K562 (cell line): ENCODE data around the gene RBFOX2. TPM values are rescaled to one million over a fixed set of nuclear protein-coding genes. Genes with fewer than 3 reads are reported as not detected.

Source experiments
- ATF1 ChIP-seq, 2 experiments: fragments of 450-650 bp in 1 of 2; IDR thresholded peaks; 2 replicates each; pipeline ENCODE4 v1.6.1; 2016; ENCODE audit warnings: missing compliant biosample characterization in 1 of 2, missing genetic modification characterization in 1 of 2
- CAMTA2 ChIP-seq: fragments of 250-450 bp; sonication (Bioruptor Pico); conservative IDR thresholded peaks from 2 replicates; pipeline ENCODE4 v1.5.1; 2022
- FOS ChIP-seq: IDR thresholded peaks from 3 replicates; pipeline ENCODE4 v1.6.1; 2011; ENCODE audit not compliant: insufficient read length; ENCODE audit errors: extremely low read depth
- FOSL1 ChIP-seq: fragments of 200-800 bp; sonication (Bioruptor generic); conservative IDR thresholded peaks from 2 replicates; pipeline ENCODE4 v1.6.1; 2016; ENCODE audit warnings: missing genetic modification characterization, missing compliant biosample characterization
- HDAC8 ChIP-seq: fragments of 450-650 bp; IDR thresholded peaks from 2 replicates; pipeline ENCODE4 v1.6.1; 2016; ENCODE audit warnings: mild to moderate bottlenecking, missing genetic modification characterization, moderate library complexity, missing compliant biosample characterization
- JUND ChIP-seq, 2 experiments: IDR thresholded peaks; 2 replicates in 1 of 2; 3 replicates in 1 of 2; pipeline ENCODE4 v1.6.1; 2011; ENCODE audit warnings: borderline replicate concordance in 2 of 2, low read depth in 2 of 2, low read length in 2 of 2, improper control_type of control experiment in 1 of 2, missing biosample characterization in 1 of 2, missing genetic modification characterization in 1 of 2, missing genetic modification reagents in 1 of 2
- KLF16 ChIP-seq: IDR thresholded peaks from 2 replicates; pipeline ENCODE4 v1.6.1; 2016; ENCODE audit warnings: antibody characterized with exemption
- MEF2D ChIP-seq: conservative IDR thresholded peaks from 2 replicates; pipeline ENCODE4 v1.6.1; 2016; ENCODE audit warnings: low read depth, missing genetic modification characterization, missing compliant biosample characterization
- MYC ChIP-seq, 2 experiments: fragments of 250-450 bp in 1 of 2; sonication (Bioruptor Pico) in 1 of 2; IDR thresholded peaks; 2 replicates each; pipeline versions ENCODE4 v1.5.1 to v1.6.1; 2012 to 2021; ENCODE audit warnings: low read depth in 2 of 2, borderline replicate concordance in 1 of 2, improper control_type of control experiment in 1 of 2, low read length in 1 of 2, mild to moderate bottlenecking in 1 of 2, moderate library complexity in 1 of 2
- NELFE ChIP-seq: IDR thresholded peaks from 2 replicates; pipeline ENCODE4 v1.6.1; 2011; ENCODE audit warnings: mild to moderate bottlenecking; ENCODE audit not compliant: insufficient read depth, insufficient read length
- NR2C2 ChIP-seq, 2 experiments: fragments of 200-800 bp in 1 of 2; sonication (Bioruptor generic) in 1 of 2; sonication (generic) in 1 of 2; formaldehyde crosslinking in 1 of 2; IDR thresholded peaks; 2 replicates each; pipeline versions ENCODE4 v1.6.1 to v1.8.0; 2016 to 2022; ENCODE audit warnings: mild to moderate bottlenecking in 1 of 2, missing compliant biosample characterization in 1 of 2, missing genetic modification characterization in 1 of 2, missing genetic modification reagents in 1 of 2
- RNF2 ChIP-seq: sonication (generic); IDR thresholded peaks from 2 replicates; pipeline ENCODE4 v1.6.1; 2016
- SP1 ChIP-seq: sonication (generic); formaldehyde crosslinking; IDR thresholded peaks from 2 replicates; pipeline ENCODE4 v1.8.1; 2022; ENCODE audit warnings: mild to moderate bottlenecking, missing genetic modification reagents
- ZNF12 ChIP-seq: sonication (generic); formaldehyde crosslinking; IDR thresholded peaks from 2 replicates; pipeline ENCODE4 v1.4.0; 2020; ENCODE audit warnings: mild to moderate bottlenecking, missing genetic modification reagents
- polyA plus RNA-seq, 8 experiments: library from polyadenylated mRNA; depleted of rRNA in 4 of 8; stranded (reverse) in 5 of 8; unstranded in 3 of 8; fragments of >200 nt; fragmentation: Nextera tagmentation in 2 of 8; fragmentation: Illumina TruSeq in 1 of 8; extraction: Ambion mirVana in 2 of 8; extraction: Trizol in 1 of 8; gene quantifications; 2 replicates each; pipeline versions ENCODE4 v1.2.1 to v1.2.3, GENCODE V29; 2011 to 2014; ENCODE audit warnings: inconsistent platforms in 1 of 8, missing spikeins in 1 of 8
- total RNA-seq, 7 experiments: library from RNA; depleted of rRNA in 6 of 7; stranded (reverse); fragments of >200 nt in 6 of 7; fragmentation: Illumina TruSeq in 2 of 7; extraction: Trizol in 2 of 7; gene quantifications; 2 replicates each; pipeline versions ENCODE4 v1.2.1 to v1.2.3, GENCODE V29; 2011 to 2021; ENCODE audit warnings: low replicate concordance in 1 of 7
- TF ChIP-seq, protein P1 (sequence below): sonication (generic); formaldehyde crosslinking; IDR thresholded peaks from 2 replicates; pipeline ENCODE4 v1.8.1; 2022; ENCODE audit warnings: missing genetic modification reagents
- TF ChIP-seq, protein P2 (sequence below), 2 experiments: fragments of 450-650 bp; IDR thresholded peaks; 2 replicates each; pipeline ENCODE4 v1.6.1; 2018; ENCODE audit warnings: mild to moderate bottlenecking in 2 of 2, low read depth in 1 of 2; ENCODE audit not compliant: partially characterized antibody in 2 of 2

RBFOX2 gene
- total and polyA plus RNA-seq, 9 of the 15 experiments (the other 6 are each of a cell fraction or from before 2014, with no cell fraction given), result 5.8 to 24.8 (median 14.2) TPM

DNA sequence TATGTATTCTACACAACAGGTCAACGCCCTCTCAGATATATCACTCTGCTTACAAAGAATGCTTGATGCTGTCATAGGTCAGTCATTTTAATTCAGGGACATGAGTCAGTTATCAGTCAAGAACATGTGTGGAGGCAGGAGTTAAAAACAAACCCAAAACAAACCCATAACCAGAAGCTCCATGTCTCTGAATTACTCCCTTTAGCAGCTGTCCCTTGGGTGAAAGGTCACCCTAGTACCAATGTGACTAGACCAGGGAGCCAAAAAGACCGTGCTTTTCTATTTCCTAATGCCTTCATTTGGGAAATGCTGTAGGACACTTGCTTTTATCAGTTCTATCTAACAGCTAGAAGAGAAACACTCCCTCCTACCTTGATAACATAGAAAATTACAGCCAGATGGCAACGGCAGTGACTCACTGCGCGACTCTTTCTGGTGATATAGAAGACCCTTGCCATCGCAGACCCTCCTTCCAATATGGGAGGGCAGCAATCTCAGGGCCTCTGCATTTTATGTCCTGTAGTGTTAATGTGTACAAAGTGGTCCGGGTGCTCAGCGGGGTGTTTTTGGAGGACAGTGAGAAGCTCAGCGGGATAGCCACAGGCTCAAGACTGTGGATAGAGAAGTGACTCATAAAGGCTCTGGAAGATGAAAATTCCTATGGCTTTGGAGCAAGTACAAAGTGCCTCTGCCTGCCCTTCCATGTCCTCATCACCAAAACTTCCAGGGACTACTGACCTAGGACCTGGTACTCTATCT lies 286.1 kb downstream of the RBFOX2 start (continued):
- TF ChIP-seq HDAC8 (no peak), KLF16 (peak; percentile 77), RNF2 (peak; percentile 42; the same call in 1 of the 2 replicates), MEF2D (tag) (peak; percentile 38; the same call in 1 of the 2 replicates), FOS (peak; percentile 6), FOSL1 (tag) (peak; percentile 95), ZNF12 (CRISPR knock-in tag) (no peak), CAMTA2 (CRISPR knock-in tag) (no peak), SP1 (CRISPR knock-in tag) (no peak), NR2C2 (CRISPR knock-in tag; IDR thresholded peaks at IDR 0.05) (peak; percentile 78), NR2C2 (tag; IDR thresholded peaks at IDR 0.05) (peak; percentile 96), JUND (IDR thresholded peaks at IDR 0.05; ENCODE audit: borderline replicate concordance, low read depth, low read length) (peak; percentile 89), JUND (tag; IDR thresholded peaks at IDR 0.05; ENCODE audit: borderline replicate concordance, low read depth, low read length) (peak; percentile 85; the same call in 2 of the 3 replicates), MYC (IDR thresholded peaks at IDR 0.05; ENCODE audit: low read depth, low read length) (0 out of 2 replicates have a peak, but pooled peaks have one; percentile 36), MYC (CRISPR knock-in tag; IDR thresholded peaks at IDR 0.05; ENCODE audit: borderline replicate concordance, low read depth) (no peak), NELFE (no peak), ATF1 (CRISPR knock-in tag; IDR thresholded peaks at IDR 0.05) (no peak), ATF1 (tag; IDR thresholded peaks at IDR 0.05) (peak; percentile 50)
- TF ChIP-seq, protein P1, sequence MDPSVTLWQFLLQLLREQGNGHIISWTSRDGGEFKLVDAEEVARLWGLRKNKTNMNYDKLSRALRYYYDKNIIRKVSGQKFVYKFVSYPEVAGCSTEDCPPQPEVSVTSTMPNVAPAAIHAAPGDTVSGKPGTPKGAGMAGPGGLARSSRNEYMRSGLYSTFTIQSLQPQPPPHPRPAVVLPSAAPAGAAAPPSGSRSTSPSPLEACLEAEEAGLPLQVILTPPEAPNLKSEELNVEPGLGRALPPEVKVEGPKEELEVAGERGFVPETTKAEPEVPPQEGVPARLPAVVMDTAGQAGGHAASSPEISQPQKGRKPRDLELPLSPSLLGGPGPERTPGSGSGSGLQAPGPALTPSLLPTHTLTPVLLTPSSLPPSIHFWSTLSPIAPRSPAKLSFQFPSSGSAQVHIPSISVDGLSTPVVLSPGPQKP, result no peak
- TF ChIP-seq, protein P2, sequence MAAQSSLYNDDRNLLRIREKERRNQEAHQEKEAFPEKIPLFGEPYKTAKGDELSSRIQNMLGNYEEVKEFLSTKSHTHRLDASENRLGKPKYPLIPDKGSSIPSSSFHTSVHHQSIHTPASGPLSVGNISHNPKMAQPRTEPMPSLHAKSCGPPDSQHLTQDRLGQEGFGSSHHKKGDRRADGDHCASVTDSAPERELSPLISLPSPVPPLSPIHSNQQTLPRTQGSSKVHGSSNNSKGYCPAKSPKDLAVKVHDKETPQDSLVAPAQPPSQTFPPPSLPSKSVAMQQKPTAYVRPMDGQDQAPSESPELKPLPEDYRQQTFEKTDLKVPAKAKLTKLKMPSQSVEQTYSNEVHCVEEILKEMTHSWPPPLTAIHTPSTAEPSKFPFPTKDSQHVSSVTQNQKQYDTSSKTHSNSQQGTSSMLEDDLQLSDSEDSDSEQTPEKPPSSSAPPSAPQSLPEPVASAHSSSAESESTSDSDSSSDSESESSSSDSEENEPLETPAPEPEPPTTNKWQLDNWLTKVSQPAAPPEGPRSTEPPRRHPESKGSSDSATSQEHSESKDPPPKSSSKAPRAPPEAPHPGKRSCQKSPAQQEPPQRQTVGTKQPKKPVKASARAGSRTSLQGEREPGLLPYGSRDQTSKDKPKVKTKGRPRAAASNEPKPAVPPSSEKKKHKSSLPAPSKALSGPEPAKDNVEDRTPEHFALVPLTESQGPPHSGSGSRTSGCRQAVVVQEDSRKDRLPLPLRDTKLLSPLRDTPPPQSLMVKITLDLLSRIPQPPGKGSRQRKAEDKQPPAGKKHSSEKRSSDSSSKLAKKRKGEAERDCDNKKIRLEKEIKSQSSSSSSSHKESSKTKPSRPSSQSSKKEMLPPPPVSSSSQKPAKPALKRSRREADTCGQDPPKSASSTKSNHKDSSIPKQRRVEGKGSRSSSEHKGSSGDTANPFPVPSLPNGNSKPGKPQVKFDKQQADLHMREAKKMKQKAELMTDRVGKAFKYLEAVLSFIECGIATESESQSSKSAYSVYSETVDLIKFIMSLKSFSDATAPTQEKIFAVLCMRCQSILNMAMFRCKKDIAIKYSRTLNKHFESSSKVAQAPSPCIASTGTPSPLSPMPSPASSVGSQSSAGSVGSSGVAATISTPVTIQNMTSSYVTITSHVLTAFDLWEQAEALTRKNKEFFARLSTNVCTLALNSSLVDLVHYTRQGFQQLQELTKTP (IDR thresholded peaks at IDR 0.05; ENCODE audit: low read depth in 1 of 2, partially characterized antibody in 2 of 2), result no peak
